ENCODE data around the gene ZNF574.

DNA sequence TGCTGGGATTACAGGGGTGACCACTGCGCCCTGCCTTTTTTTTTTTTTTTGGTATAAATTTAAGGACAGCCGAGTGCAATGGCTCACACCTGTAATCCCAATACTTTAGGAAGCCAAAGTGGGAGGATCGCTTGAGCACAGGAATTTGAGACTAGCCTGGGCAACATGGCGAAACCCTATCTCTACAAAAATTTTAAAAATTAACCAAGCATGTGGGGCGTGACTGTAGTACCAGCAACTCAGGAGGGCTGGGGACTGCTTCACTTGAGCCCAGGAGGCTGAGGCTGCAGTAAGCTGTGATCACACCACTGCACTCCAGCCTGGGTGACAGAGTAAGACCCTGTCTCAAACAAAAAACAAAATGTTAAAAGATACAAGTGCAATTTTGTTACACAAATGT lies 21.5 kb downstream of the ZNF574 start:
- TF ChIP-seq, protein P1, sequence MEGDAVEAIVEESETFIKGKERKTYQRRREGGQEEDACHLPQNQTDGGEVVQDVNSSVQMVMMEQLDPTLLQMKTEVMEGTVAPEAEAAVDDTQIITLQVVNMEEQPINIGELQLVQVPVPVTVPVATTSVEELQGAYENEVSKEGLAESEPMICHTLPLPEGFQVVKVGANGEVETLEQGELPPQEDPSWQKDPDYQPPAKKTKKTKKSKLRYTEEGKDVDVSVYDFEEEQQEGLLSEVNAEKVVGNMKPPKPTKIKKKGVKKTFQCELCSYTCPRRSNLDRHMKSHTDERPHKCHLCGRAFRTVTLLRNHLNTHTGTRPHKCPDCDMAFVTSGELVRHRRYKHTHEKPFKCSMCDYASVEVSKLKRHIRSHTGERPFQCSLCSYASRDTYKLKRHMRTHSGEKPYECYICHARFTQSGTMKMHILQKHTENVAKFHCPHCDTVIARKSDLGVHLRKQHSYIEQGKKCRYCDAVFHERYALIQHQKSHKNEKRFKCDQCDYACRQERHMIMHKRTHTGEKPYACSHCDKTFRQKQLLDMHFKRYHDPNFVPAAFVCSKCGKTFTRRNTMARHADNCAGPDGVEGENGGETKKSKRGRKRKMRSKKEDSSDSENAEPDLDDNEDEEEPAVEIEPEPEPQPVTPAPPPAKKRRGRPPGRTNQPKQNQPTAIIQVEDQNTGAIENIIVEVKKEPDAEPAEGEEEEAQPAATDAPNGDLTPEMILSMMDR (conservative IDR thresholded peaks at IDR 0.05 in 1 of 2, IDR thresholded peaks at IDR 0.05 in 1 of 2; ENCODE audit: extremely low read depth in 1 of 2, insufficient read depth in 1 of 2, low read depth in 1 of 2, low read length in 2 of 2): no peak
- no peak for TF ChIP-seq EZH2 (IDR thresholded peaks at IDR 0.05; ENCODE audit: borderline replicate concordance, low read length)
